Upper lobe of left lung (tissue), 6 donors: ENCODE measurements around the gene STK39. TPM values are rescaled to one million over a fixed set of nuclear protein-coding genes. Genes with fewer than 3 reads are reported as not detected.

Experiments
- ATAC-seq, 2 donors: fragments of 200-7000 bp; cut with Tn5 transposase; one replicate each; pipeline ENCODE4 v1.9.1; 2022; ENCODE audit warnings: mild to moderate bottlenecking in 2 of 2, moderate library complexity in 2 of 2; ENCODE audit not compliant: low FRiP score in 2 of 2
- DNase-seq, 2 donors: peaks; one replicate each; pipeline ENCODE4 v3.0.0-alpha.2; 2019 to 2020
- H3K27ac ChIP-seq, 4 donors: fragments of 200-600 bp; sonication (generic); one replicate each; pipeline ENCODE4 v1.5.1; 2016 to 2019
- H3K27me3 ChIP-seq, 4 donors: fragments of 200-600 bp; sonication (generic); one replicate each; pipeline ENCODE4 v1.5.1; 2017 to 2019
- H3K36me3 ChIP-seq, 4 donors: fragments of 200-600 bp; sonication (generic); one replicate each; pipeline ENCODE4 v1.5.1; 2016 to 2019
- H3K4me1 ChIP-seq, 4 donors: fragments of 200-600 bp; sonication (generic); one replicate each; pipeline ENCODE4 v1.5.1; 2018 to 2019
- H3K4me3 ChIP-seq, 4 donors: fragments of 200-600 bp; sonication (generic); one replicate each; pipeline ENCODE4 v1.5.1; 2017 to 2019; ENCODE audit warnings: mild to moderate bottlenecking in 2 of 4, moderate library complexity in 1 of 4
- H3K9me3 ChIP-seq, 4 donors: fragments of 200-600 bp; sonication (generic); one replicate each; pipeline ENCODE4 v1.5.1; 2018 to 2019
- EP300 ChIP-seq, 4 donors: sonication (generic); formaldehyde crosslinking; IDR thresholded peaks; one replicate each; pipeline ENCODE4 v1.5.1; 2017; ENCODE audit warnings: antibody characterized with exemption in 4 of 4, control low read depth in 2 of 4
- POLR2A ChIP-seq, 4 donors: fragments of 450-650 bp; IDR thresholded peaks; one replicate each; pipeline ENCODE4 v1.5.1; 2016 to 2017; ENCODE audit warnings: antibody characterized with exemption in 4 of 4, mild to moderate bottlenecking in 2 of 4
- POLR2AphosphoS5 ChIP-seq, 2 donors: sonication (generic); formaldehyde crosslinking; IDR thresholded peaks; one replicate each; pipeline ENCODE4 v1.5.1; 2017; ENCODE audit warnings: antibody characterized with exemption in 2 of 2
- WGBS, 2 donors: methylation state at CpG; one replicate each; pipeline ENCODE4 v1.1.5; 2017 to 2018; 5-methylcytosine and 5-hydroxymethylcytosine counted together
- total RNA-seq, 6 donors: library from RNA; depleted of rRNA in 4 of 6; stranded (reverse); fragments of >200 nt in 4 of 6; gene quantifications; one replicate each; pipeline versions ENCODE4 v1.1.0 to v1.2.1, GENCODE V29; 2016 to 2021
- TF ChIP-seq, protein P1 (sequence below), 6 experiments: fragments of 450-650 bp in 4 of 6; fragments of 200-600 bp in 2 of 6; sonication (generic) in 2 of 6; IDR thresholded peaks; one replicate each; pipeline ENCODE4 v1.5.1; 2016 to 2019; ENCODE audit warnings: antibody characterized with exemption in 6 of 6
- donor health status: DM: no; HTN: no; CAD: no; lungs with moderate emphysema.
- donor health status: DM: no; HTN: yes; CAD: no; lungs with severe emphysema.

STK39 gene
- total RNA-seq, 6 donors from 2014 or later: 7.9 to 18.8 (median 12.1) TPM

DNA sequence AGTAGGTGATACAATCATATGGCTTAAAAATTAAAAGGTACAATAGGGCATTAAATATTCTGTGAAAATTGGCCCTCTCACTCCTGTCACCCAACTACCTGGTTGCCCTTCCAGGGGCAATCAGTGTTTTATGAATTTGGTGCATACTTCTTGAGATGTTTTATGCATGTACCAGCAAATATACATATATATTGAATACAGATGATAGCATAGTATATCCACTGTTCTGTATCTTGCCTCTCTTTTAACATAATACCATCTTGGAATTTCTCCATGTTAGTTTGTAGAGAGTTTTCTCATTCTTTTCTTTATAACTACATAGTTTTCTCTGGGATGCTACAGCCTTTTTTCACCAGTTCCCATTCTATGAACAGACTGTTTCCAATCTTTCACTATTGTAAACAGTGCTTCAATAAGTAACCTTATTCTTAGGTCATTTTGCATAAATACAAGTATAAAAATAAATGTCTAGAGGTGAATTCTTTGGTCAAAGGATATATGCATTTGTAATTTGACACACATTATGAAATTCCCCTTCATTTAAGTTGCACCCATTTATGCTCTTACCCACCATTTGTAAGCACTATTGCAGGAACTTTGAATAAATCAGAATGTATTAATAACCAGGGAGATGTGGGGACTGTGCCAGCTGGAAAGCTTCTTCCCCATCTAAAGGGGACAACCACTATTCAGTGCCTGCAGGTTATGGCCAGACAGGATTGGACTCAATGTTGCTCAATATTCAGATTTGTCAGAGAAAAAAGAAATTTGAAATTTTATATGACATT, 225.4 kb downstream of the STK39 start:
- Histone ChIP-seq H3K27me3 (no peaks in the 10 kb centered on the region), H3K27ac (no peak overlapping the region), H3K36me3 (peaks cover 0 to 3% (median 0%) of the 10 kb centered on the region in 4 donors), H3K4me1 (no peaks in the 10 kb centered on the region), H3K4me3 (no peak overlapping the region), H3K9me3 (no peaks in the 10 kb centered on the region)
- ATAC-seq (no peak), DNase-seq (no peak)
- TF ChIP-seq POLR2A (IDR thresholded peaks at IDR 0.05): no peak

DNA sequence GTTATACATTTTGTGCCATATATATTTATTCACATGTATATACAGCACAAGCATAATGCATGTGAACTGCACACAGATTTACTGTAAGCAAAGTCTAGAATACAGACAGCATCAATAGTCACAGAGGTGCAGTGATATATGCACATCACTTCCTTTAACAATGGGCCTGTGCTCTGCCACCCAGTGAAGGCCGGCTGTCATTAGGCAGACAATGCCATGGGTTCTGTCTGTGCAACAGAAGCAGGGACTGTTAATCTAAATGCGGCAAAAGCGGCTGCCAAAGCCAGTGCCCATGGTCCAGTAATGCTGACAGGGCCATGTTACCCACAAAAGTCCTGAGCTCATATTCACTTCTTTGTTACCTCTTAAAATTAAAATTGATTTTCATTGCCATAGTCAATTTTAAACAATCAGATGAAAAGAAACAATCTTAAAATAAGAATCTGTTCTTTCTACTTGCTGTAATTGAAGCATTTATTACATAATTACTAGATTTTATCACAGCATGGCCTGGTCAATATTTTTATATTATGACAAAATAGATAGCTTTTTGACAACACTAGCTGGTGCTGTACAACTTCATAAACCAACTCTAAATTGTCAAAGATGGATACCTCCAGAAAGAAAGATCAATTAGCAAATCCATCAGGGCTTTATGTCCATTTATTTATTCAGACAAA, 232.0 kb downstream of the STK39 start:
- no peak for TF ChIP-seq POLR2AphosphoS5 (IDR thresholded peaks at IDR 0.05)
- no peak for TF ChIP-seq EP300 (IDR thresholded peaks at IDR 0.05)
- TF ChIP-seq POLR2A (IDR thresholded peaks at IDR 0.05): no peak
- TF ChIP-seq, protein P1, sequence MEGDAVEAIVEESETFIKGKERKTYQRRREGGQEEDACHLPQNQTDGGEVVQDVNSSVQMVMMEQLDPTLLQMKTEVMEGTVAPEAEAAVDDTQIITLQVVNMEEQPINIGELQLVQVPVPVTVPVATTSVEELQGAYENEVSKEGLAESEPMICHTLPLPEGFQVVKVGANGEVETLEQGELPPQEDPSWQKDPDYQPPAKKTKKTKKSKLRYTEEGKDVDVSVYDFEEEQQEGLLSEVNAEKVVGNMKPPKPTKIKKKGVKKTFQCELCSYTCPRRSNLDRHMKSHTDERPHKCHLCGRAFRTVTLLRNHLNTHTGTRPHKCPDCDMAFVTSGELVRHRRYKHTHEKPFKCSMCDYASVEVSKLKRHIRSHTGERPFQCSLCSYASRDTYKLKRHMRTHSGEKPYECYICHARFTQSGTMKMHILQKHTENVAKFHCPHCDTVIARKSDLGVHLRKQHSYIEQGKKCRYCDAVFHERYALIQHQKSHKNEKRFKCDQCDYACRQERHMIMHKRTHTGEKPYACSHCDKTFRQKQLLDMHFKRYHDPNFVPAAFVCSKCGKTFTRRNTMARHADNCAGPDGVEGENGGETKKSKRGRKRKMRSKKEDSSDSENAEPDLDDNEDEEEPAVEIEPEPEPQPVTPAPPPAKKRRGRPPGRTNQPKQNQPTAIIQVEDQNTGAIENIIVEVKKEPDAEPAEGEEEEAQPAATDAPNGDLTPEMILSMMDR (IDR thresholded peaks at IDR 0.05): no peak
- no peaks in the 10 kb centered on the region for H3K27me3 ChIP-seq
- H3K9me3 ChIP-seq: no peaks in the 10 kb centered on the region
- no peak for DNase-seq
- H3K27ac ChIP-seq: no peak overlapping the region
- H3K36me3 ChIP-seq: no peaks in the 10 kb centered on the region
- ATAC-seq: no peak
- no peak overlapping the region for H3K4me3 ChIP-seq
- 86 to 96% methylated on average over 3 of the region's 3 CpGs for WGBS, 2 donors
- H3K4me1 ChIP-seq: no peaks in the 10 kb centered on the region

DNA sequence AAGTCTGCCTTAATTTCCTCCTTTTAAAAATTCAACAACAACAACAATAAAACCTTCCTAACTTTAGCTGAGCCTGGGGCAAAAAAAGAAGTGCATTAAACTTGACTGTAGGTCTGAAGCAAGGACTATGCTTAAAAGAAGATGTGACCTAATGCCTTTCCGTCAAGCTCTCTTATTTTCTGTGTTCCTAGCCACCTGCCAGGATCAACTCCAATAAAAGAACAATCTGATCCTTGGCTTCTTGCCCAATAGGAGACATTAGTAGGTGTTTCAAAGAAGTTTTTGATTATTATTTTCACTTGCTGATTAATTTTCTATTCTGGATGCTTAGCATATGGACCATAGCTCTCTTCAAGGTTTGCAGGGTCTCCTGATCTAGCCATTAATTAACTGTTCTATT, 237.5 kb downstream of the STK39 start:
- 96 to 97% methylated on average over 1 of the region's 1 CpG for WGBS, 2 donors
- no peaks in the 10 kb centered on the region for H3K36me3 ChIP-seq
- no peak for ATAC-seq
- no peaks in the 10 kb centered on the region for H3K27me3 ChIP-seq
- TF ChIP-seq, protein P1 (IDR thresholded peaks at IDR 0.05): no peak
- TF ChIP-seq EP300 (IDR thresholded peaks at IDR 0.05) (no peak), POLR2A (IDR thresholded peaks at IDR 0.05) (no peak), POLR2AphosphoS5 (IDR thresholded peaks at IDR 0.05) (no peak)
- no peak overlapping the region for H3K27ac ChIP-seq
- H3K4me3 ChIP-seq: no peak overlapping the region
- no peaks in the 10 kb centered on the region for H3K4me1 ChIP-seq
- H3K9me3 ChIP-seq: no peaks in the 10 kb centered on the region
- DNase-seq: no peak

DNA sequence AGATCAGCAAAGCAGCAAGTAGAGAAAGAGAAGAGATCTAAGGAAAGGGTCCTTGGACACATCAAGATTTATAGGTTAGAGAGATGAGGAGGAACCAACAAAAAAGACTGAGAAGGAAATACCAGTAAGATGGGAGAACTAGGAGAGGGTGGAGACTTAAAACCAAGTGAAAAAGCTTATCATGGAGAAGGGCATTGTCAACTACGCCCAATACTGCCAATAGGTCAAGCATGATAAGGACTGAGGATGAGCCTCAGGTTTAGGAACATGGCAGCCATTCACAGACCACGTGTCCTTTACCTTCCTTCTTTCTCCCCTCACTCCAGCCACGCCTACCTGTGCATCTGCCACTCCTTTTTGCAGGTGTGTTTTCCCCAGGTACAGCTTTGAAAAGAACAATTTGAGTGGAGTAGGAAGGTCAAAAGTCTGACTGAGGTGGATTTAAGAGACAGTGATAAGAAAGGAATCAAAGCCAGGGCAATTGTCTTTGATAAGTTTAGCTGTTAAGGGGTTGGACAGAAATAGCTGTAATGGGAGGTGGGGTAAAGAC, 238.7 kb downstream of the STK39 start:
- ATAC-seq: no peak
- no peak for TF ChIP-seq POLR2A (IDR thresholded peaks at IDR 0.05)
- Histone ChIP-seq H3K4me1 (no peaks in the 10 kb centered on the region), H3K36me3 (no peaks in the 10 kb centered on the region), H3K4me3 (no peak overlapping the region), H3K27ac (no peak overlapping the region), H3K27me3 (no peaks in the 10 kb centered on the region), H3K9me3 (no peaks in the 10 kb centered on the region)
- WGBS, 2 donors: 95 to 97% methylated on average over 3 of the region's 3 CpGs
- DNase-seq: no peak

- H3K9me3 ChIP-seq: no peaks in the 10 kb centered on the region
- H3K36me3 ChIP-seq: no peaks in the 10 kb centered on the region
- no peak for ATAC-seq
- H3K4me1 ChIP-seq: no peaks in the 10 kb centered on the region
- WGBS, 2 donors: 48 to 51% methylated on average over 5 of the region's 5 CpGs
- H3K27ac ChIP-seq: no peak overlapping the region
- no peak overlapping the region for H3K4me3 ChIP-seq
- DNase-seq: no peak
- TF ChIP-seq EP300 (IDR thresholded peaks at IDR 0.05) (no peak), POLR2AphosphoS5 (IDR thresholded peaks at IDR 0.05) (no peak)
- H3K27me3 ChIP-seq: no peaks in the 10 kb centered on the region
These were observed 240.9 kb downstream of the STK39 start for GRCh38 chr2:168006498-168006897.

DNA sequence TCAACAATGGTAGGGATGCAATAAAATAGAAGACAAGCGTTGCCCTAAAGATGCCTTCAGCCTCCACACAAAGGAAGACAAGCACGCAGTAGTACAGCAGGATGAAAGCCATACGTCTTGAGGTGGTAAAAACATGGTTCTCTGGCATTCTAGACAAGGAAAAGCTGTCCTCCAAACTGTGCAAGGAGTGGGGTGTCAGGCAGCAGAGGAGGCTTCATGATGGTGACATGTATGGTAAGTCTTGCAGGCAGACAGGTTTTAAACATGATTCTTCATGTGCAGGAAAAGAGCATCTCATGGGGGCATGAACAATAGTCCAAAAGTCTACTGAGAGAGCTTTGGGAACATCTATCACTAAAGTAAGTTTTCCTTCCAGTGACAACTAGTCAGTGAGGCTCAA, 241.8 kb downstream of the STK39 start:
- Histone ChIP-seq H3K36me3 (no peaks in the 10 kb centered on the region), H3K9me3 (no peaks in the 10 kb centered on the region), H3K4me1 (no peaks in the 10 kb centered on the region), H3K27me3 (no peaks in the 10 kb centered on the region), H3K4me3 (no peak overlapping the region), H3K27ac (no peak overlapping the region)
- TF ChIP-seq EP300 (IDR thresholded peaks at IDR 0.05) (no peak), POLR2AphosphoS5 (IDR thresholded peaks at IDR 0.05) (no peak), POLR2A (IDR thresholded peaks at IDR 0.05) (no peak)
- TF ChIP-seq, protein P1 (IDR thresholded peaks at IDR 0.05): no peak
- ATAC-seq (no peak), DNase-seq (no peak)
- 96 to 99% methylated on average over 3 of the region's 3 CpGs for WGBS, 2 donors
